GM13977 (cell line): Measurements from ENCODE around the gene GTF3C5.
"Not testable (repeated sequence)": the region's sequence is repeated elsewhere in the genome, so short reads cannot be mapped to it uniquely, and the experiment has no call there.

ENCODE experiments used
- DNase-seq: peaks from one replicate; pipeline ENCODE4 v3.0.0; 2012; ENCODE audit warnings: low spot score
- in situ Hi-C: fragments of 300-500 bp; cut with MboI; formaldehyde crosslinking; loops from one replicate; pipeline ENCODE4 v1.12.0; 2022; ENCODE audit warnings: low sequenced_read_pairs, low pct_unique_long_range_greater_than_20kb, mixed read lengths, inconsistent platforms; ENCODE audit not compliant: unreplicated experiment
- TF ChIP-seq, protein P1 (sequence below): IDR thresholded peaks from 2 replicates; pipeline ENCODE4 v1.5.1; 2012; ENCODE audit warnings: mild to moderate bottlenecking, control low read depth; ENCODE audit not compliant: insufficient read depth; ENCODE audit errors: extremely low read depth, missing control alignments

GTF3C5 gene

DNA sequence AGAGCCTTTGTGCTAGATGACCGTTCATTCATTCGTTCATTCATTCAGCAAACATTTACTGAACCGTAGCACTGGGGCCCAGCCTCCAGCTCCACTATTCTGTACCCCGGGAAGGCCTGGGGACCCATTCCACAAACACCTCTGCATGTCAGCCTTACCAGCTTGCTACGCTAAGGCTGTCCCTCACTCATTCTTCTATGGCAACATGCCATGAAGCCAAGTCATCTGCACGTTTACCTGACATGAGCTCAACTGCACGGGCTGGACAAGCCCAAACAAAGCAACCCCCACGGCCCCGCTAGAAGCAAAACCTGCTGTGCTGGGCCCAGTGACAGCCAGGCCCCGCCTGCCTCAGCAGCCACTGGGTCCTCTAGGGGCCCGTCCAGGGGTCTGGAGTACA, 37.0 kb downstream of the GTF3C5 start:
- TF ChIP-seq, protein P1, sequence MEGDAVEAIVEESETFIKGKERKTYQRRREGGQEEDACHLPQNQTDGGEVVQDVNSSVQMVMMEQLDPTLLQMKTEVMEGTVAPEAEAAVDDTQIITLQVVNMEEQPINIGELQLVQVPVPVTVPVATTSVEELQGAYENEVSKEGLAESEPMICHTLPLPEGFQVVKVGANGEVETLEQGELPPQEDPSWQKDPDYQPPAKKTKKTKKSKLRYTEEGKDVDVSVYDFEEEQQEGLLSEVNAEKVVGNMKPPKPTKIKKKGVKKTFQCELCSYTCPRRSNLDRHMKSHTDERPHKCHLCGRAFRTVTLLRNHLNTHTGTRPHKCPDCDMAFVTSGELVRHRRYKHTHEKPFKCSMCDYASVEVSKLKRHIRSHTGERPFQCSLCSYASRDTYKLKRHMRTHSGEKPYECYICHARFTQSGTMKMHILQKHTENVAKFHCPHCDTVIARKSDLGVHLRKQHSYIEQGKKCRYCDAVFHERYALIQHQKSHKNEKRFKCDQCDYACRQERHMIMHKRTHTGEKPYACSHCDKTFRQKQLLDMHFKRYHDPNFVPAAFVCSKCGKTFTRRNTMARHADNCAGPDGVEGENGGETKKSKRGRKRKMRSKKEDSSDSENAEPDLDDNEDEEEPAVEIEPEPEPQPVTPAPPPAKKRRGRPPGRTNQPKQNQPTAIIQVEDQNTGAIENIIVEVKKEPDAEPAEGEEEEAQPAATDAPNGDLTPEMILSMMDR, result no peak
- no peak for DNase-seq
- in situ Hi-C loops, result no loop called here

- in situ Hi-C loops, DNase-seq: not testable (repeated sequence)
Observed at GRCh38 chr9:133068431-133068830, 37.6 kb downstream of the GTF3C5 start.

GRCh38 chr9:133070500-133070961, 39.7 kb downstream of the GTF3C5 start:
- DNase-seq, in situ Hi-C loops: not testable (repeated sequence)

GRCh38 chr9:133070985-133071384, 40.2 kb downstream of the GTF3C5 start:
- DNase-seq, in situ Hi-C loops: not testable (repeated sequence)

DNA sequence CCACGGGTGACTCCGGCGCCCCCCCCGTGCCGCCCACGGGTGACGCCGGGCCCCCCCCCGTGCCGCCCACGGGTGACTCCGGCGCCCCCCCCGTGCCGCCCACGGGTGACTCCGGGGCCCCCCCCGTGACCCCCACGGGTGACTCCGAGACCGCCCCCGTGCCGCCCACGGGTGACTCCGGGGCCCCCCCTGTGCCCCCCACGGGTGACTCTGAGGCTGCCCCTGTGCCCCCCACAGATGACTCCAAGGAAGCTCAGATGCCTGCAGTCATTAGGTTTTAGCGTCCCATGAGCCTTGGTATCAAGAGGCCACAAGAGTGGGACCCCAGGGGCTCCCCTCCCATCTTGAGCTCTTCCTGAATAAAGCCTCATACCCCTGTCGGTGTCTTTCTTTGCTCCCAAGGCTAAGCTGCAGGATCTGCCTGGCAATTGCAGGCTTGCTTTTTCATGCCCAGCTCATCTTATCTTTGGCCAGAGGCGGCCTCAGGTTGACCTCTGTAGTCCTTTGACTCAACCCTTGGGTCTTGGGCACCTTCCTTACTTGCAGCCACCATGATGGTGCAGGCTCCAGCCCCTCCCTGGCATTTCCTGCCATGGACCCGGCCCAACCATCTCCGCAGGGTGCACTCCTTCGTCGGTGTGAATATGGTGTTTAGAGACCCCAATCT, 40.8 kb downstream of the GTF3C5 start:
- DNase-seq, result no peak
- in situ Hi-C loops, result no loop called here
- TF ChIP-seq, protein P1, result no peak

DNA sequence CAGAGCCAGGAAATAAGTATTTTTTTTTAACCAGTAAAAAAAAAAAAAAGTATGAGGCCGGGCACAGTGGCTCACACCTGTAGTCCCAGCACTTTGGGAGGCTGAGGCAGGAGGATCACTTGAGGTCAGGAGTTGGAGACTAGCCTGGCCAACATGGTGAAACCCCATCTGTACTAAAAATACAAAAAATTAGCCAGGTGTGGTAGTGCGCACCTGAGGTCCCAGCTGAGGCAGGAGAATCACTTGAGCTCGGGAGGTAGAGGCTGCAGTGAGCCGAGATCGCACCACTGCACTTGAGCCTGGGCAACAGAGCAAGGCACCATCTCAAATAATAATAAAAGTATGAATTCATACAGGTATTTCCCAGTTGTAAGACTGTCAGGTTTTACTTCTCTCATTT, 41.4 kb downstream of the GTF3C5 start:
- in situ Hi-C loops, result not testable (repeated sequence)

GRCh38 chr9:133073086-133074014, 42.6 kb downstream of the GTF3C5 start:
- no peak for DNase-seq

More for the DNA sequence above, 41.4 kb downstream of the GTF3C5 start:
- not testable (repeated sequence) for DNase-seq

GRCh38 chr9:133074111-133074651, 43.4 kb downstream of the GTF3C5 start:
- no peak for DNase-seq
- in situ Hi-C loops, result no loop called here
- TF ChIP-seq, protein P1, result no peak

More at GRCh38 chr9:133073086-133074014, 42.6 kb downstream of the GTF3C5 start:
- in situ Hi-C loops, result no loop called here
- TF ChIP-seq, protein P1, result no peak
